Stimulated activated CD8-positive, alpha-beta memory T cell treated with anti-CD3 and anti-CD28 coated beads, Interleukin-7, amount 100 ng/mL, for 4 hours (primary cell): ENCODE data around the gene NOP14.
A peak's percentile ranks its signal among the peaks of the same experiment; 100 is the strongest.
"Not testable (repeated sequence)": the region's sequence is repeated elsewhere in the genome, so short reads cannot be mapped to it uniquely, and the experiment has no call there.

Experiments
- DNase-seq, 2 donors: peaks; one replicate each; pipeline ENCODE4 v3.0.0-alpha.2; 2020; ENCODE audit warnings: low read depth in 2 of 2

Gene NOP14

DNA sequence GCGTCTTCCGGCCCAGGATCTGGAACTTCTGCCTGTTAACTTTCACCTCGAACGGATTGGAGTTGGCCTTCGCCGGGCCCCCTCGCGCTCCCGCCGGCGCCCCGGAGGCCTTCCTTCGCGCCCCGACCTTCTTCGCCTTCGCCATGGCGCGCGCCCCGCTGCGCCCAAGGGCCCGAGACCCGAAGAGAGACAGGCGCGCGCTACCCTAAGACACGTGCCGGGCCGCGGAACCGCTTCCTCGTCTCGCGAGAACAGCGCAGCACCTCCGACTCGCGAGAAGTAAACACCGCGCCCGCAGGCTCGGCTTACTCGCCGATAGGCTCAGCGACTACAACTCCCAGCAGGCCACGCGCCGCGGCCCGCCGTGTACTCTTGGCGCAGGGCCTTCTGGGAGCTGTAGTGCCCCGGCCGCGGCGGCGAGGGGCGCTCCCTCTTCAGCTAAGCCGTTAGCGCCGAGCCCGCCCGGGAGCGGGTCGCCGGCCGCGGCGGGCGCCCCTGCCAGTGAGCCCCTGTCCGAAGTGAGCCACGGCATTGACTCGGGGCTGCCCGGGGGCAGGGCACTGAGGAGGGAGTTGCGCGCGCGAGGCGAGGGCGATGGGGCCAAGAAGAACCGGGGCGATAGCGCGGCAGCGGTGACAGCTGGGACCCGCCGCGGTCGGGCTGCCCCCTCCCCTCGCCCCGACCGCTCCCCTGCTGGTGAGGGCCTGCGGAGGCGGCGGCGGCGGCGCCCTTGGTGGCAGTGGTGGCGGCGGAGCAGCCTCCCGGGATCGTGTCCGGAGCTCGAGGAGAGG is at the start of gene NOP14, which contains the start of gene GRK4:
NOP14 (minus strand) TSS at position 232 of the 791 bp plus-strand sequence; CDS start at position 145, 87 bp downstream.
GRK4 (plus strand) TSS at position 397 of the 791 bp plus-strand sequence. CDS start 500 bp downstream, outside the sequence.
- DNase-seq, result peak; percentile 95 to 98

DNA sequence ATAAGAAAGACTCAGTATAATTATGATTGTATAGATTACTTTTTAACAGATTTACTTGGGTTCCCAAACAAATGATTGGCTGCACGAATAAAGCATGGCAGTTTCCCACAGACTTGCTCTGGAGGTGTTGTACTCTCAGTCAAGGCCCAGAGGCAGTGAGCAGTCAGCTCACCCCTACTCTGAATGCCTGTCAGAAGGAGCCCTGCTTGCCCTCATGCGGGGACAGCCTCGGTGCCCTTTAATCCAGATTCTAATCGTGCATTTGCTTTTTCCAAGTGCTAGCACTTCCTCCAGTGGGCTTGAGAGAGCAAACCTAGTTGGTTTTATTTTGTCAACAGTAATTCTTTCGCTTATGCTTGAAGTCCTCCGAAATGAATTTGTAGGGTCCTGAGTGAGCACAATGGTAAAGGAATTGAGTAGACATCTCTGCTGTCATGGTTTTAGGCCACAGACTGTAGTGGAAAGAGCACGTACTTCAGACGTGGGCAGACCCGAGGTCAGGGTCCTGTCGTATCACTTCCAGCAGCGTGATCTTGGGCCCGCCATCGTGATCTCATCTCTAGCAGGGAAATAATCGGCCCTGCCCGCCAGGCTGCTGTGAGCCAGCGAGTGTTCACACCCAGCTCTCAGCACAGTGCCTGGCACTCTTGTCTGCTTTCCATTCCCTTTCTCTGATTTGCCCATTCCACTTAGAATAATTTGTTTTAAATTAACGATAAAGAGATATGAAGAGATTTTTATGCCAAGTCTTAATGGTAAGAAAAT is 48.4 kb upstream of the NOP14 start:
- DNase-seq, result no peak

DNA sequence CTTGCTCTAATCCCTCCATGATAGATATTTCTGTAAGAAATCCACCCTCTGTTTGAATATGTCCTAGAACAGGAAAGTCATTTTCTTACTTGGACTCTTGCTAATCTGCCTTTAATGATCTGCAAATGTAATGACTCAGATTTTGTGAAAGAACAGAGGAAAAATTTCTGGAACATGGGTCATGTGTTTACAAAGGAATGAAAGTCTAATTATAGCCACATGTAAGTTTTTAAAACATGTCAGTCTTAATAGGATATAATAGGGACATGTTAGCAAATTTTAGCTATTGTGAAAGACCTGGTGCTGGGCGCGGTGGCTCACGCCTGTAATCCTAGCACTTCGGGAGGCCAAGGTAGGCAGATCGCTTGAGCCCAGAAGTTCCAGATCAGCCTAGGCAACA is 47.8 kb upstream of the NOP14 start:
- no peak for DNase-seq

DNA sequence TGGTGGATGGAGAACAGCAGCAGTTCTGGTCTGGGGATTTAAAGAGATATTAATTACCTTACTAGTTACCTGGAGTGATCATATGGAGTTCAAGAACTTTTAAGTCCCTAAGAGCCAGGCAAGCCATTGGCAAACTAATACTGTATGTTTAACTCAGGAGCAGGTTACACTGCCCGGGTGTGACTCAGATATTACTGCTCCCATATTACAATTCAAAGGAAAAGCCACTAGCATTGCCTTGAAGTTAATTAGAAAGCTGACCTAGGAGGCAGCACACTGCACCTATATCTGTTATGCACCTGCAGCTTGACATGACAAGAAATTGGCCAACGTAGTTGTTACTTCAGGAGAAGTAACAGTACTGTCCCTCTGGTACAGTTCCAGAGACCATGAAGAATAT is 47.4 kb upstream of the NOP14 start:
- no peak for DNase-seq

DNA sequence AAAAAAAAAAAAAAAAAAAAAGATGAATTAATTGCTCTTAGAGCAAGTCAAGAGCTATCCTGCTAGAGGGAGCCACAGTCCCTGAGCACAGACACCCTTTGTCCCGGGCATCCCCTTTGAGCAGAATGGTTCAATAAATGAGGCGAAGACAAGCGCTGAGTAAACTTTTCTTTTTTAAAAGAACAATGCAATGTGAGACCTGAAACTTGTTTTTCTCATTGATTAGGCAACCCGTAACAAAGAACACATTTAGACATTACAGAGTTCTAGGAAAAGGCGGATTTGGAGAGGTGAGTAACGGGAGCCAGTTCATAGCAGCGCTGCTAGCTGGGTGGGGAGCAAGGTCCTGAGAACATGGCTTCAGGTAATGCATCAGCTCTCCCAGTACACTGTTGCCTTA is 46.2 kb upstream of the NOP14 start:
- DNase-seq, result no peak

DNA sequence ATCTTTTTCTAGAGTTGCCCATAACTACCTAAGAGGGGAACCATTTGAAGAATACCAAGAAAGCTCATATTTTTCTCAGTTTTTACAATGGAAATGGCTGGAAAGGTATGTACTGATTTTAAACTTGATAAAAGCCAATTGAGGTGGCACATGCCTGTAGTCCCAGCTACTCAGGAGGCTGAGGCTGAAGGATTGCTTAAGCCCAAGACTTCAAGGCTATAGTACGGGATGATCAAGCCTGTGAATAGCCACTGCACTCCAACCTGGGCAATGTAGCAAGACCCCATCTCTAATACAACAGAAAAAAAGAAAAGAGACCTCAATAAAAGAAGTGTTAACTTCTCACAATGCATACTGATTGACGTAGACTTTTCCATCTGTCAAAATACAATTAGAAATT is 44.5 kb upstream of the NOP14 start:
- DNase-seq, result no peak

DNA sequence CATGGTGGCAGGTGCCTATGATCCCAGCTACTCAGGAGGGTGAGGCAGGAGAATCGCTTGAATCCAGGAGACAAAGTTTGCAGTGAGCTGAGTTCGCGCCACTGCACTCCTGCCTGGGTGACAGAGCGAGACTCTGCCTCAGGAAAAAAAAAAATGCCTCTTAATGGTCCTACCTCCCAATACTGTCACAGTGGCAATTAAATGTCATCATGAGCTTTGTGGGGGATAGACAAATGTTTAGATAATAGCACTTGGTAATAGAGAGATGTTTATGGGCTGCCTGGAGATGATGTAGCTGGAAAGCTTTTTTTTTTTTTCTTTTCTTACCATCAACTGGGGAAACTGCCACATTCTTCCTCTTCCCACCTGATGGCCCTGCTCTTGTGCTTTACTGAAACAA is 33.2 kb upstream of the NOP14 start:
- DNase-seq, result no peak

DNA sequence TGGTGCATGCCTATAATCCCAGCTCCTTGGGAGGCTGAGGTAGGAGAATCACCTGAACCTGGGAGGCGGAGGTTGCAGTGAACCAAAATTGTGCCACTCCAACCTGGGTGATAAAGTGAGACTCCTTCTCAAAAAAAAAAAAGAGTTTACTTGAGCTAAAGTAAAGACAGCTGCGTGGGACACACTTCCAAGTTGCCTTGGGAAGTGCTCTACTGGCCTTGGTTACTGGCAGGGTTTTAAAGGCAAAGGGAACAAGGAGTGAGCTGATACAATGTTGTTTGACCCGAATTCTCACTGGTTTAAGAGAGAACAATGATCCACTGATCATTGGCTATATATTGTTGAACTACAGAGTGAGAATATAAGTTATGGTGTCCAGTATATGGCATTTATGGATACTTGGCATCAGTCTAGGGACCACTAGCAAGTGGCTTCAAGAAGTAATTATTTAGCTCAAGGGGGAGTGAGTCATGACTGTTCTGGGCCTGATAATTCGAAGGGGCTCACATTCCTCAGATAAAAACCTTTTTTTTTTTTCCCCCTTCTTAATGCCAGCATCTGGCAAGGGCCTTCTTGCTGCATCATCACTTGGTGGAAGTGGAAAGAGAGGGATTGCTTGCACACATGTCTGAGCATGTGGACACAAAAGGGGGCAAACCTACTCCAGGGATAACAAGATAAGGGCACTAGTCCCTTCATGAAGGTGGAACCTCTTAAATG is 32.5 kb upstream of the NOP14 start:
- no peak for DNase-seq

DNA sequence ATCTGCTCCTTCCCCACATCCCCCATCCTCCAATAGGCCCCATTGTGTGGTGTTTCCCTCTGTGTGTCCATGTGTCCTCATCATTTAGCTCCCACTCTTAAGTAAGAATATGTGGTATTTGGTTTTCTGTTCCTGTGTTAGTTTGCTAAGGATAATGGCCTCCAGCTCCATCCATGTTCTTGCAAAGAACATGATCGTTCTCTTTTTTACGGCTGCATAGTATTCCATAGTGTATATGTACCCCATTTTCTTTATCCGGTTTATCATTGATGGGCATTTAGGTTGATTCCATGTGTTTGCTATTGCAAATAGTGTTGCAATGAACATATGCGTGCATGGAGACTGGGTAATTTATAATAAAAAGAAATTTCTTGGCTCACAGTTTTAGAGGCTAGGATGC is 31.7 kb upstream of the NOP14 start:
- DNase-seq, result no peak

DNA sequence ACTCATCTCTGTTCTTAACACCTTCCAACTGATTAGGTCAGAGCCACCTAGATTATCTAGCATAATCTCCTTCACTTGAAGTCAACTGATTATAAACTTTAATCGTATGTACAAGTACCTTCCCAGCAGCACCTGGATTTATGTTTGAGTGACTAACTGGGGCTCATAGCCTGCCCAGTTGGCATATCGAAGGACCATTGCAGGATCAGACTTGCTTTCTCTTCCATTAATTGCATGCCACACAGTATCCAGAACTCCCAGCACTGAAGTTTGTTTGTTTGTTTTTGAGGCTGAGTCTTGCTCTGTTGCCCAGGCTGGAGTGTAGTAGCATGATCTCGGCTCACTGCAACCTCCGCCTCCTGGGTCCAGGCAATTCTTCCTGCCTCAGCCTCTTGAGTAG is 28.0 kb upstream of the NOP14 start:
- DNase-seq, result no peak

DNA sequence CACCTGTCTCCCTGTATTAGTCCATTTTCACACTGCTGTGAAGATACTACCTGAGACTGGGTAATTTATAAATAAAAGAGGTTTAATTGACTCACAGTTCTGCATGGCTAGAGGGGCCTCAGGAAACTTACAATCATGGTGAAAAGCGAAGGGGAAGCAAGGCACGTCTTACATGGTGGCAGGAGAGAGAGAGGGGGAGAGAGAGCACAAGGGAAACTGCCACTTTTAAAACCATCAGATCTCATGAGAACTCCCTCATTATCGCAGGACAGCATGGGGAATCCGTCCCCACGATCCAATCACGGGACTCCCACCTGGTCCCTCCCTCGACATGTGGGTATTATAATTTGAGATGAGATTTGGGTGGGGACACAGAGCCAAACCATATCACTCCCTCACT is 20.5 kb upstream of the NOP14 start:
- DNase-seq, result not testable (repeated sequence)

DNA sequence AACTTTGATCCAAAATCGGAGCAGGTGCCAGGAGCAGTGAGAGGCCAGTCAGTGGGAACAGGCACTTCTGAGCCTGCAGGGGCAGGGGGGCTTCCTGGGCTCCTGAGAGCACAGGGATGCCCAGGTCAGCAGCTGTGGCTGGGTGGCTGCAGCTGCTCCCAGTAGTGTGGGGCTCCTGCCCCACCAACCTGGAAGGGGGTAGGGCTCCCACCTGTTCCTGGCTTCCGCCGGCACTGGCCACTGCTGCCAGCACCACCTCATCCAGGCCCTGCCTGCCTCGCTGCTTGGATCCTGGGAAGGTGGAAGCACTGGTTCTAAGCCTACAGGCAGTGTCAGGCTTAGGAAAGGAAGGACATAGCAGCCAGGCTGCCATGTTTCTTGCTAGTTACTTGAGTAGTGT is 18.8 kb upstream of the NOP14 start:
- no peak for DNase-seq

DNA sequence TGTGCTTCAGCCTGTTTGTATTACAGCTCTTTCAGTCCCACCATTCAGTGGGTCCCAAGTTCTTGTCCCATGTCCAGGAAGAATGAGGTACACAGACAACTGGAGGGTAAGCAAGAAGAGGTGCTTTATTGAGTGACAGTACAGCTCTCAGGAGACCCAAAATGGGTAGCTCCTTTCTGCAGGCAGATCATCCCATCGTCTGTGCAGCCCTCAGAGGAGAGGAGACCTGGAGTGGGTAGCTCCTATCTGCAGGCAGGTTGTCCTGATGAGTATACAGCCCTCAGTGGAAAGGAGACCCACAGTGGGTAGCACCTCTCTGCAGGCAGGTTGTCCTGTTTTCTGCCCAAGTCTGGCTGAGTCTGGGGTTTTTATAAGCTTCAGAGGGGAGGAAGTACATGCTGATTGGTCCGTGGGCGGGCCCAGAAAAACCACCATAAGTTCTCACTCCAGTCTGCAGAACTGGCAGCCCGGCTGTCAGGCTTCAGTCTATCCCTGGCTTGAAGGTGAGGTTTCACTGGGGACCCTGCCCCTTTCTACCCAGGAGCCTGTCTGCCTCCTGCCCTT is 18.1 kb upstream of the NOP14 start:
- DNase-seq, result no peak

DNA sequence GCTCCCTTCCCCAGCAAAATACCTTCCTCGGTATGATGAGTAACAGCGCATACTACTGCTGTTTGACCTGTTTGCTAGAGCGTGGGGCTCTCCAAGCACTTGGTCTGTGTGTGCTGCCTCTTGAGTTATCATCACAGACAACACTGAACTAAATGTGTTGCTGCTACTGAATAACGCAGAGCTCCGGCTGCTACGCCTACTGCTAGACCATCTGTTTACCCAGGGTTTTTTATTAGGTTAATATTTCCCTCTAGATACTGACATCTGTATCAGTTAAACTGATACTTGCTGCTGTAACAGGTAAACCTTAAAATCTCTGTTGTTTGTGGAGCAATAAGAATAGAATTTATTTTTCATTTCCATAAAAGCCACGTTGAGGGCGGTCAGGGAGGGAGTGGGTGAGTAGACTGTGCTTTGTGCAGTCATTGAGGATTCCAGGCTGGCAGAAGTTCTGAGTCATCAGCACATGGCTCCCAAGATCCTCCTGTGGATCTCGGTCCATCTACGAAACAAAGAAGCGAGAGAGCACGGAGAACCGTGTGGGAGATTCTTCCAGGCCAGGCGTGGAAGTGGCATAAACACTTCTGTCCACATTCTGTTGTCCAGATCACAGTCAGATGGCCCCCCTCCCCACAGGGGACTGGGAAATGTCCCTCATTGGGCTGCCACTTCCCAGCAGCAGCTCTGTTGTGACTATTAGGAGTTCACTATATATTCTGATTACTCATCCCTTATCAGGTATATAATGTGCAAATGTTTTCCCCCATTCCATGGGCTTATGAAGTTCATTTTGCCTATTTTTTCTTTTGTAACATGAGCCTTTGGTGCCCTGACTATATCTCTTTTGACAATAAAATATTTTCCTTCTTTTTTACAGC is 14.2 kb upstream of the NOP14 start:
- DNase-seq, result no peak

DNA sequence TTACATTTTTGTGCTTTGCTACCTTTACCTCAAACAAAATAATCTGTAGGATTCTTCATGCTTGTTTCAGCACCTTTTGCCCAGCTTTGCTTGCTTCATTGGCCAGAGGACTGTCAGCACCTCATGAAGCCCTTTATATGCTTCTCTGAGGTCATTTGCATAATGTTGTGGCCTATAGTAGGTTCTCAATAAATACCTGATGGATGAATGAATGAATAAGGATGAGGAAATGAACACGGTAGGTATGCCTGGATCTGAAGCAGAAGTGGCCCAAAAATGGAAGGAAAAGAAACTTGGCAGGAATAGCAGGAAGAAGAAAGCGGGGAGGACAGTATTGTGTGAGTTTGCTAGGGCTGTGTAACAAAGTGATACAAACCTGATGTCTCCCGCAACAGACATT is 8.1 kb upstream of the NOP14 start:
- no peak for DNase-seq

DNA sequence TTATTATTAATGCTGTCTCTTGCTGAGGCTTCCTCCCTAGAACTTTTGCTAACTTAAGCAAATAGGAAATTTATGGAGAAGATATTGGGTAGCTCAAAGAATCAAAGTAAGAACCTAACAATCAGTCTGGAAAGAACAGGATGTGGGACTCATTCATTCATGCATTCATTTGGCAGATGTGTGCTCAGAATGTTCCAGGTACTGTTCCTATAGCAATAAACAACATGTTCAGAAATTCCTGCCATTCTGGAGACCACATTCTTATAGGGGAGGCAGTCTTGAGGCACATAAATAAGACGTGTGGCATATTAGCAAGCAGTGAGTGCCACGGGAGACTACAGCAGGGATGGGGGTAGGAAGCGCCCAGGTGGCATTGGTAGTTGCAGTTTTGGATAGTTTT is 5.2 kb upstream of the NOP14 start:
- DNase-seq, result no peak

DNA sequence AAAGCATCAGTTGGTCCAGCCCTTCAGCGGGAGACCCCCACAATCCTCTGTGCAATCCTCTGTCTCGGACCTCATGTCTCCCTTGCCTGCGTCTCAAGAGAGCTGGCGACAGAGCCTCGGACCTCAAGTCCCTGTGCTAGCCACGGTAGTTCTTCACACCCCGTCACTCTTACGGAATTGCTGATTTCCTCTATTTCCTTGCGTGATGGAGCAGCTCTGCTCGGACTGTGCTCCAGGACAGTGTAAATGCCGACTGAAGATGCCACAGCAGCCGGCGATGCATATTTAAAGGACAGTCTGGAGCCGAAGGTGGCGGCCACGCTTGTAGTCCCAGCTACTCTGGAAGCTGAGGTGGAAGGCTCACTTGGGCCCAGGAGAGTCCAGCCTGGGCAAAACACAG is 2.1 kb upstream of the NOP14 start:
- no peak for DNase-seq

DNA sequence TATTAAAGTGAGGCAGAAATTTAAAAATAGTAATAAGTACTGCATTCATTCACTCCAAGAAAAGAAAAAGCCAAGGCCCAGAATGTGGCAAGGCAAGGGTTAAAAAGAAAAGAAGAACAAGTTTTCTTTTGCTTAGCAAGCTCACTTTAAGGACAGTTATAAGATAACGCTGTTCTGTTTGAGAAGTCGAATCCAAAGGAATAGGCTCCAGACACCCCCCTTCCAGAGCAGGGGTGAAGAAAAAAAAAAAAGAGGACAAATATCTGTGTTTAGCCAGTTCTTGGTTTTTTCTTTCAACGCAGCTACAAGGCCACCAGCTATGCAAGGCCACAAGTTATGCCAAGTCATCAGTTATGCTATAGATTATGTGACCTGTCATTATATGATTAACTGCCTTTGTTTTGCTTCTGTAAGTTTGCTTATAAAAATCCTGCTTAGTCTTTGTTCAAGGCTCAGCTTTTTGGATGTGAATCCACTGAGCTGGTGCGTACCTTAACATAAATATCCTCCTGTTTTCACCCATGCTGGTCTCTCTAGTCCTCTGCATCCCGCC is 1.6 kb upstream of the NOP14 start:
- DNase-seq, result no peak

DNA sequence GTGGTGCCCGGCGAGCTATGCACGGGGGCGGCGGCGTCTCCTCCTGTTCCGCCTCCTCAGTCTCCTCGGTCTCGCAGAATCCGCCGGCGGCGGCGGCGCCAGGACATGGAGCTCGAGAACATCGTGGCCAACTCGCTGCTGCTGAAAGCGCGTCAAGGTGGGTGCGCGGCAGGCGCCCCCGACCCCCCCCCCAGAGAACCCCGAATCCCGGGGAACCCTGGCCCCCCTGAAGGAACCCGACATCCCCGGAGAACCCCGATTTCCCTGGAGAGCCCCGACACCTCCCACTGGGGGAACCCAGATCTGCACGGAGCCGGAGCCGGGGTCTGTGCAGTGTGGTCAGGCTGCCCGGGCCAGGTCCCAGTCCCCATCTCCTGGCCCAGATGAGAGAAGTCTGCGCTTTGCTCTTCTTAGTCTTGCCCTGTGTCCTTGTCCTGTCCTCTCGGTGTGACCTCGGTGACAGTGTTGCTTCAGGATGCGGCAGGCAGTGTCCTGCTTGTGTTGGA is 813 bp upstream of the NOP14 start:
- DNase-seq, result no peak

DNA sequence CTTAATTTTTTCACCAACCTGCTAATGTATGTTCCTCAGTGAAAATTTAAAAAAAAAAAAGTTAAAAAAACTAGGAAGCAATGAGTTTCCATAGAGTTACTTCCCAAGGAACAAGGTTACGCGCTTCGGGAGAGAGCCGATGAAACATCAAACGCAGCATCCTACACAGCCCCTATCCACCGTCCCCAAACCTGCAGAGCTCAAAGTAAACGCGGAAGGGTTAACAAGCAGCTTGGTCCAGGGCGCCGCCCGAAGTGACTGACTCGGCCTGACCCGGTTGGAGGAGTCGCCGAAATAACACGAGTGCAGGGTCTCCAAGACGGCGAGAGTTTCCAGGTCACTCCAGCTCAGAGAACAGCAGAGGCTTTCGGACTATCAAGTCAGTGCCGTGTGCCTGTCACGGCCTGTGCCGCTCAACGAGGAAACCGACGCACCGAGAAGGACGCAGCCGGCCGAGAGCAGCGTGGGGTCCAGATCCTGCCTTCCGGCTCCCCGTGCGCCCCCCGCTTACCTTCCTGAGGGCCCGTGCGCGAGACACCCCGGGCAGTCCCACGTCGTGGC is 512 bp downstream of the NOP14 start:
- no peak for DNase-seq
